Activated naive CD4-positive, alpha-beta T cell treated with anti-CD3 and anti-CD28 coated beads, Interleukin-2, amount 50 U/mL, for 16 hours (primary cell): ENCODE measurements around the gene OR5C1.
"Not testable (repeated sequence)": the region's sequence is repeated elsewhere in the genome, so short reads cannot be mapped to it uniquely, and the experiment has no call there.

Experiments
- DNase-seq: peaks from one replicate; pipeline ENCODE4 v3.0.0-alpha.2; 2020

Gene OR5C1

DNA sequence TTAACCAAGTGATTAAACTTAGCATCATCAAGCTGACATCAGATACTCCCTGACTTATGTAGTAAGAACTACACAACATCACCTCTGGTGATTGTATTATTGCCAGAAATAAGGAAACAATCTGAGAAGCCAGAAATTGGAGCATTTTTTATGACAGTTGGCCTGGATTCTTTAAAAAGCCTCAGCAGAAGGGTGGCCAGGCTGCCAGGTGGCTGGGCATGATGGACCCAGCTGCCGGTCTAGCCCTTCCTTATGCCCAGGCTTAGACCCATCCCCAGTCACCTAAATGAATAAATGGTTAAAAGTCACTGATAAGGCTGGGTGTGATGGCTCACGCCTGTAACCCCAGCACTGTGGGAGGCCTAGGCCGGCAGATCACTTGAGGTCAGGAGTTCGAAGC is 24.0 kb downstream of the OR5C1 start:
- no peak for DNase-seq

DNA sequence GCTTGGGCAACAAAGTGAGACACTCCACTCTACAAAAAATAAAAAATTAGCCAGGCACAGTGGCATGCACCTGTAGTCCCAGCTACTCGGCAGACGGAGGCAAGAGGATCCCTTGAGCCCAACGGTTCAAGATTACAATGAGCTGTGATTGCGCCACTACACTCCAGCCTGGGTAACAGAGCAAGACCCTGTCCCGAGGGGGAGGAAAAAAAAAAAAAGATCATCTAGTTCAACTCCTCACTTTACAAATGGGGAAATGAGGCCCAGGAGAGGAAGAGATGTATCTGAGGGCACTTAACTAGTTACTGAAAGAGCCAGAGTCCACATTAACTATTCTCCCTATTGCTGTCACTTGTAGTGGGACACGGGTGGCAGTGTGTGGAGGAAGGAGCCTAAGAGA is 25.8 kb downstream of the OR5C1 start:
- DNase-seq = no peak

DNA sequence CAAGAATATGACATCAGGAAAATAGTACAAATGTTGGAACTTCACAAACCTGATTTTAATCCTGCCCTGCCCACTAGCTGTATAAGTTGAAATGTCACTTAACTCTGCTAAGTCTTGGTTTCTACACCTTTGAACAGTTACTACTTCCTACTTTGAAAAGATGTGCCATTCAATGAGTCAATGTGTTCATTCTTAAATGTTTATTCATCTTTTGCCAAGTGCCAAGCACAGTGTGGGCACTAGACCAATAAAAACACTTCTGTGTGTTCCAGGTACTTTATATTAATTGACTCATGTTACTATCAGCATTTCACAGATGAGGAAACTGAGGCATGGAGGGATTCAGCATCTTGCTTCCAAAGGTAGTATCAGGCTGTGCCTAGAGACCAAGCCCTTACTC is 26.8 kb downstream of the OR5C1 start:
- DNase-seq = no peak

DNA sequence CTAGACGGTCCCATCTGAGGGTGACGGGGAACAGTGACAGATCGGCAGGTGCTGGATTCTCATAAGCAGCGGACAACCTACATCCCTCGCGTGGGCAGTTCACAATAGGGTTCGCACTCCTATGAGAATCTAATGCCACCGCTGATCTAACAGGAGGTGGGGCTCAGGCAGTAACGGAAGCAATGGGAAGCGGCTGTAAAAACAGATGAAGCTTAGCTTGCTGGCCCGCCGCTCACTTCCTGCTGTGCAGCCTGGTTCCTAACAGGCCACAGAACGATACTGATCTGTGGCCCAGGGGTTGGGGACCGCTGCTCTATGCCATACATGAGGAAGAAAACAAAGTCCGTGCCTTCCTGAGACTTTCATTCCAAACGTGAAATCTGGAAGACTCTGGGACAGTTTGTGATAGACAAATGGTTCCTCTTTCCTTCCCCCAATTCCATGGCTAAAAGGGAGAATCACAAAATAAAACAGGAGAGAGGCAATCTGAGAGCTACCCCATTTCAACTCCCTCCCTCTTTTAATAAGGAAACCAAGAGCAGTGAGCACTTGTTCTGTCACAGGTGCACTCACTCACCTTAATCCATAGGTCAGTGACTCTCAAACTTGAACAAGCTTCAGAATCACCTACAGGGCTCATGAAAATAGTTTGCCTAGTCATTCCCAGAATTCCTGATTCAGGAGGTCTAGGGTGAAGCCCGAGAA is 27.6 kb downstream of the OR5C1 start:
- peak; percentile 20 for DNase-seq

DNA sequence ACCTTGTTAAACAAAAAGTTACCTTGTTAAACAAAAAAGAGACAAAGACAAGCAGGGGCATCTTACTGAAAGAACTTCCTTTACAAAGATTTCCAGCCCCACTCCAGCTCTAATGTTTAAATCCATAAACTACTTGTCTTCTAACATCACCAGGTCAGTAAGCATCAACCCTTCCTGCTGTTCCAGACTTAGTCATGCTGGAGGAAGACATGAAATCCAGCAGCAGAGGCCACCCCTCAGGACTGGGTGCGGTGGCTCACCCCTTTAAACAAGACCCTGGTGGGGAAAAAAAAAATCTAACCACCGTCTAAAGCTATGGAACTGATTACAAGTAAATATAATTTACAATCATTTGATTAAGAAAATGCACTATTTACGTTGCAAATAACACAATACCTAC is 30.6 kb downstream of the OR5C1 start:
- DNase-seq = no peak

DNA sequence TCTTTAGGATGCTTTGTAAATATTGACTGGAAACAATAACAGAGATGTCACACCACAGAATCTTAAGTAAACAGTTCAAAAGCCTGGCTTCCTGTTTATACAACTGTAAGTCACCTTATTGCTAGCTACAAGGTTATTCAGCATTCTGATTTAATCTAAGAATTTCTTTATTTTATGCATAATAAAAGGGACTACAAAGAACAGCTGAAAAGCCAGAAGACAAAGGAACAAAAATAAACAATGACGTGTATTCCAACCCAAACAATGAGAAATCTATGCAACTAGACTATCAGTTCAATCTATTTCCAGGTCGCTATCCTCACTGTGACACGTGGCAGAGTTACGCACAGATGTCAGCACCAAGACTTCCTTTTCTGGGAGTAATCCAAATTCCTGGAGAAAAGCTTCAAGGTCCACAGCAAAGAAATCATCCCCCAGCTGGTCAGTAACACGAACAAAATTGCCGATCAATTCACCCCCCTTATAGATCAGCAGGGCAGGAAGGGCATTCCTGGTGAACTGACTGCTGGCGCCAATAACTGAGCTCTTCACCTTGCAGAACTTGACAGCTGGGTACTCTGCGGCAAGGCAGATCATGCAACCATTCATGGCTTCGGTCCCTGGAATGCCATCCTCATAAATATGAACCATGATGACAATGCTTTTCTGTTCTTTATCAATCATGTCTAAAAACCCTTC is 31.2 kb downstream of the OR5C1 start:
- DNase-seq = no peak

DNA sequence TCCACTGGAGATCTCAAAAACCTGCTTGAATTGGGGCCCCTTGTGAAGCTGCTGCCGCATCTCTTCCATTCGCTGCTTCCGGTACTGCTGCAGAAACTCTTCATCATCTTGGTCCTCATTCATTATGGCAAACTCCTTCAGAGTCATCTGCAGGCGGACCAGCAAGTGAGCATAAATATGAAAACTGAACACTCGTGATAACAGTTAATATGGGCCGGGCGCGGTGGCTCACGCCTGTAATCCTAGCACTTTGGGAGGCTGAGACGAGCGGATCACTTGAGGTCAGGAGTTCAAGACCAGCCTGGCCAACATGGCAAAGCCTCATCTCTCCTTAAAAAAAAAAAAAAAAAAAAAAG is 31.7 kb downstream of the OR5C1 start:
- DNase-seq = no peak

DNA sequence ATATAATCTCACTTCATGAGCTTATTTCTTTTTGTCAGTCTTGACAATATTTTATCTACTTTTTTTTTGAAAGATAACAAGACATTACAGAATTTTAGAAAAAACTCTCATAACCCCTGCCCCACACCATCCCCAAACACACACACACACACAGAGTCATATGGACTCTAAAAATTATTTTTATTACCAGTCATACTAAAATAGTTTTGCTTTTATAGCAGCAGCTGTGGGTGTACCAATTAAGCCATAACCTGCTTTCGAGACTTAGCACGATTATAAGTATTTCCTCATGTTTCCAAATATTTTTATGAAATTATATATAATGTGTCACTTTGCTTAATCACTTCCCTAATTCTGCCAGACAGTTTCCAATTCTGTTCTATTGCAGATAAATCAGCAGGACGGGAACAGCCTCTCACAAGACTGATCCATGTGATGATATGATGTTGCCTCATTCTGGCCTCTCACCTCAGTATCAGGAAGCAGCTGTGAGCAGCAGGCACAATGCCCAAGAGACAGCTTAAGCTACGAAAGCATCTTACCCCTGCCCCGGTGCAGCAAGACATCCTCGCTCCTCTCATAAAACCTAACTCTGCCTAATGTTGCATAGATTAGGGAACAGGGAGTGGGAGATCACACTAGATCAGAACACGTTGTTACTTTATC is 32.7 kb downstream of the OR5C1 start:
- no peak for DNase-seq

DNA sequence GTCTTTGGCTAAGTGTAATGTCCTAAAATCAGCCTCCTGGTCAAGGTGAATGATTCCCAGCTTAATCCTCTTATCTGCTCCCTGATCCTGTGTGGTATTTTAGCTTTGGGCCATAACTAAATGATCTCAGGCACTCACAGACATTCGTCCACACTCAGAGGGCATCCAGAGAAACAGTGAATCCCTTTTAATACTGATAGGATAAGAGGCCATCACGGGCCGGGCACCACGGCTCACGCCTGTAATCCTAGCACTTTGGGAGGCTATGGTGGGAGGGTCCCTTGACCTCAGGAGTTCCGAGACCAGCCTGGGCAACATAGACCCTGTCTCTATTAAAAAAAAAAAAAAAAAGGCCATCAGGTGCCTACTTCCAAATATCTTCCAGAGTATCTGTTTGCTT is 33.3 kb downstream of the OR5C1 start:
- no peak for DNase-seq

DNA sequence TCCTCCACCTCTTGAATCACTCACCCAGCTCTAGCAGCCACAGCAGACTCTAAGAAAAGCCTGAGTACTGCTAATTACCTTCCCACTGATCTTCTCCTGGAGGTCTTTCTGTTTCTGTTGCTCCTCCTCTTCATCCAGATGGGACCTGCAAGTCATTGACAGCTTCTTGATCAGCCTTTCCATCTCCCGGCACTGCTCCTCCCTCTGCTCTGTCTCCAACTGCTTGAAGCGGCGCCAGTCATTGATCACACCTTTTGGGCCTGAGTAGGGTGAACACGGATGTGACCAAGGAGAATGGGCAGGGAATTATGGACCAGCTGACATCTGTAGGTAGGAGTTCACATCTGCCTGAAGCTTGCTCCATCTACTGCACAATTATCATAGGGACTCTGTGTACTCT is 34.2 kb downstream of the OR5C1 start:
- DNase-seq = no peak

DNA sequence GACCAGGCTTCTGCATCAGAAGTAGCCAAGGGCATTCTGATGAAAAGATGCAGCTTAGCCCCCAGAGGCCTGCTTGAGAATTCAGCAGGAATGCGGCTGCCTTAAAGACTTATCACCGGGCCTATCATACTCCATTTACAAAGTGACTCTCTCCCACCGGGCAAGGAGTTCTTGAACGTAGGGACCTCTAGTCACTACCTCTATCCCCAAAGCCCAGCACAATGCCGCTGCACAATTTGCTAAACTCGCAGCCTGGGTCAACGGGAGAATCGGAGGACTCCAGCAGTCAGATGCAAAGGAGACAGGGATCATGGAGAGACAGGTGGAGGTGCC is 39.0 kb downstream of the OR5C1 start:
- no peak for DNase-seq

DNA sequence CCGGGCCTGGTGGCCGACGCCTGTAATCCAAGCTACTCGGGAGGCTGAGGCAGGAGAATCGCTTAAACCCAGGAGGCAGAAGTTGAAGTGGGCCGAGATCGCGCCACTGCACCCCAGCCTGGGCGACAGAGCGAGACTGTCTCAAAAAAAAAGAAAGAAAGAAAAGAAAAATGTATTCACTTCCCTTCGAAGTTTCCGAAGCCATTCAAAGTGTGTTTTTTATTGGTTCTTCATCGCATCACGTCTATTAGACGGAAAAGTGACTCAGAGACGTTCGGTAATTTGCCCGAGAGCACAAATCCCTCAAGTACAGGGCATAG is 40.2 kb downstream of the OR5C1 start:
- not testable (repeated sequence) for DNase-seq

DNA sequence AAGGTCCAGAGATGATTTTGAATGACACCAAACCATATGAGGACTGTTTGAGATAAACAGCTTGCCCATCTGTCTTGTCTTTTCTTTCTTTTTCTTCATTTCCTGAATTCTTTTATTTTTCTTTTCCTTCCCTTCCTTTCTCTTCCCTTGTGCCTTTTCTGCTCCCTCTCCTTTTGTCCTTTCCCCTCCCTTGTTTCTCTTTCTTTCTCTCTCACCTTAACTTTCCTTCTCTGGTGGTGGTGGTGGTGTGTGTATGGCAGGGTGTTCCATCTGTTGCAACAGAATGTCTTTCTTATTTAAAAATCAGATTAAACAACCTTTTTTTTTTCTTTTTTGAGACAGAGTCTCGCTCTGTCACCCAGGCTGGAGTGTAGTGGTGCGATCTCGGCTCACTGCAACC is 43.5 kb downstream of the OR5C1 start:
- DNase-seq = no peak

DNA sequence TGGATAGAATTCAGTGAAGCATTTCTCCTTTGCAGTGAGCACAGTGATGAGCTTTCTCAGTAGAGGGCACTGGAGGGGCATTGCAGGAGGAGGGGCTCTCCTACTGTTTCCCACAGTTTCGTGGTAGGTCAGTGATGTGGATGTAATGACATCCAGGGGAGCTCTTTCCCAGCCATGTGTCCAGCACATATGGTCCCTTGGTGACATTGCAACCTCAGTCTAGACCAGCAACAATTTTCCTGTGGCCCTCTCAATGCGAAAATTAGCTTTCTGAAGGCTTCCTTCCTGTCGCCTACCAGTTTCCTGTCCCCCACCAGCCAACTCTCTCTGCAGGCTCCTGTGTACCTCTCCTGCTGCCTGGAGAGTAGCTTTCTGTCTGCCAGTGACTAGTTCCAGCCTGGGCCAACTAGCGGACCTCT is 46.6 kb downstream of the OR5C1 start:
- DNase-seq = peak; percentile 17

DNA sequence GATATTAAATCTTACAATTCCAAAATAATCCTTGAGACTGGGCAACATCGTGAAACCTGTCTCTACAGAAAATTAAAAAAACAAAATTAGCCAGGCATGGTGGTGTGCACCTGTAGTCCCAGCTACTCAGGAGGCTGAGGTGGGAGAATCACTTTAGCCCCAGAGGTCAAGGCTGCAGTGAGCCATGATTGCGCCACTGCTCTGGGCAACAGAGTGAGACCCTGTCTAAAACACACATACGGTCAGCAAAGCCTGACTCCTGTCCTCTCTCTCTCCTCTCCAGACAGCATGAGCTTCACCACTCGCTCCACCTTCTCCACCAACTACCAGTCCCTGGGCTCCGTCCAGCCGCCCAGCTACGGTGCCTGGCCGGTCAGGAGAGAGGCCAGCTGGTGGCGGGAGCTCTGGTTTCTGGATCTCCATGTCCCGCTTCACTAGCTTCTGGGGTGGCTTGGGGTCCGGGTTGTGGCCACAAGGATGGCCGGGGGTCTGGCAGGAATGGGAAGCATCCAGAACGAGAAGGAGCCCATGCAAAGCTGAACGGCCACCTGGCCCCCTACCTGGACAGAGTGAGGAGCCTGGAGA is 48.6 kb downstream of the OR5C1 start:
- DNase-seq = no peak

DNA sequence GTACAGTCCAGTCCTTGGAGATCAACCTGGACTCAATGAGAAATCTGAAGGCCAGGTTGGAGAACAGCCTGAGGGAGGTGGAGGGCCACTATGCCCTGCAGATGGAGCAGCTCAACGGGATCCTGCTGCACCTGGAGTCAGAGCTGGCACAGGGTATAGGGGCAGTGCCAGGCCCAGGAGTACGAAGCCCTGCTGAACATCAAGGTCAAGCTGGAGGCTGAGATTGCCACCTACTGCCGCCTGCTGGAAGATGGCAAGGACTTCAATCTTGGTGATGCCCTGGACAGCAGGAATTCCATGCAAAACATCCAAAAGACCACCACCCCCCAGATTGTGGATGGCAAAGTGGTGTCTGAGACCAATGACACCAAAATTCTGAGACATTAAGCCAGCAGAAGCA is 49.7 kb downstream of the OR5C1 start:
- not testable (repeated sequence) for DNase-seq
